Measurements from ENCODE around the gene TPX2.

DNA sequence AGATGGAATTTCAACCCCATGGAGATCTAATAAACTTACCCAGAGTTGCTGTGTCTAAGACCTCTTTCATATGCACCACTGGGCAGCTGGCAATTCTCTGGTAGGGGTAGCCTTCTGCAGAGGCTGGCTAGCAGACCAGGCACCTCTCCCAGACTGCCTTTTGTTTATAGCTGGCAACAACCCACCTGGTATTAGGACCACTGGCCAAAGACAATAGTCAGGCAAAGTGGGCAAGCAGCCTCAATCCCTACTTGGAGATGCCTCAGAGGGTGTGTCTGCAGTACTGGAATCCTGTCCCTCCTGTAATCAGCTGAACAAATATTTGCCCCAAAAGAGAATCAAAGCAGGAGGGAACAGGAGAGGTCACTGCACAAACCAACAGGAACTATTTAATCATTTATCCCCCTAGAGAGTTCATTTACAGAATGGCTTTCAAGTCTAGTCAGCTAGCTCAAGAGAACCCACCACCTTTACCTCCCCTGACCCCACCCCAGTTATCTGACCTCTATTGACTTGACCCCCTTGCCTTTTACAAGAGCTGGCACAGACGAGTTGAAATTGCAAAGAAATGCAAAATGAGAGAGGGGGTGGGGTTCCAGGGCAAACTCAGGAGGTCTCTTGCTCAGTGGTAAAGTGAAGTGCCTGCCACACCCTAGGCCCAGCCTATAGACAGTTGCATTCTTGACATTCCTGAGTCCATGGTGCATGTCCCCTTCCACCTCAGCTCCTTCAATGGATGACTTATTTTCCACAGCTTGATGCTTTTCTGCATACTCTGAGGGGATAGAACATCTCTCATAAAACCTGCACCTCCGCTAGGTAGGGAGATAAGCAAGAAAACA is 19.2 kb upstream of the TPX2 start:
- TF ChIP-seq, protein P1, sequence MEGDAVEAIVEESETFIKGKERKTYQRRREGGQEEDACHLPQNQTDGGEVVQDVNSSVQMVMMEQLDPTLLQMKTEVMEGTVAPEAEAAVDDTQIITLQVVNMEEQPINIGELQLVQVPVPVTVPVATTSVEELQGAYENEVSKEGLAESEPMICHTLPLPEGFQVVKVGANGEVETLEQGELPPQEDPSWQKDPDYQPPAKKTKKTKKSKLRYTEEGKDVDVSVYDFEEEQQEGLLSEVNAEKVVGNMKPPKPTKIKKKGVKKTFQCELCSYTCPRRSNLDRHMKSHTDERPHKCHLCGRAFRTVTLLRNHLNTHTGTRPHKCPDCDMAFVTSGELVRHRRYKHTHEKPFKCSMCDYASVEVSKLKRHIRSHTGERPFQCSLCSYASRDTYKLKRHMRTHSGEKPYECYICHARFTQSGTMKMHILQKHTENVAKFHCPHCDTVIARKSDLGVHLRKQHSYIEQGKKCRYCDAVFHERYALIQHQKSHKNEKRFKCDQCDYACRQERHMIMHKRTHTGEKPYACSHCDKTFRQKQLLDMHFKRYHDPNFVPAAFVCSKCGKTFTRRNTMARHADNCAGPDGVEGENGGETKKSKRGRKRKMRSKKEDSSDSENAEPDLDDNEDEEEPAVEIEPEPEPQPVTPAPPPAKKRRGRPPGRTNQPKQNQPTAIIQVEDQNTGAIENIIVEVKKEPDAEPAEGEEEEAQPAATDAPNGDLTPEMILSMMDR (IDR thresholded peaks at IDR 0.05) = no peak
- TF ChIP-seq POLR2A (IDR thresholded peaks at IDR 0.05) = no peak

Measured in lower leg skin (tissue), 3 donors.